Mesendoderm (in vitro differentiated cells): ENCODE measurements around the gene TMEM250.
A peak's percentile ranks its signal among the peaks of the same experiment; 100 is the strongest.

Source experiments
- DNase-seq: peaks from one replicate; pipeline ENCODE4 v3.0.0; 2013
- H2AK5ac ChIP-seq: 2 replicates; pipeline ENCODE4 v1.6.1; 2013; ENCODE audit warnings: low read length, inconsistent platforms
- H2BK120ac ChIP-seq: 2 replicates; pipeline ENCODE4 v1.6.1; 2013; ENCODE audit warnings: low read depth, mild to moderate bottlenecking, low read length, moderate library complexity, mixed read lengths
- H2BK15ac ChIP-seq: replicated peaks from 2 replicates; pipeline ENCODE4 v1.6.1; 2013; ENCODE audit warnings: low read depth, mild to moderate bottlenecking, moderate library complexity
- H2BK5ac ChIP-seq: 2 replicates; pipeline ENCODE4 v1.6.1; 2013; ENCODE audit warnings: low read length, inconsistent platforms
- H3K18ac ChIP-seq: 2 replicates; pipeline ENCODE4 v1.6.1; 2013; ENCODE audit warnings: mild to moderate bottlenecking, low read length, mixed read lengths
- H3K23ac ChIP-seq: one replicate; pipeline ENCODE4 v1.6.1; 2013; ENCODE audit warnings: low read length
- H3K27ac ChIP-seq: 2 replicates; pipeline ENCODE4 v1.5.1; 2013; ENCODE audit warnings: low read depth, mild to moderate bottlenecking, inconsistent platforms, low read length, moderate library complexity
- H3K27me3 ChIP-seq: 2 replicates; pipeline ENCODE4 v1.6.1; 2013; ENCODE audit warnings: low read length, control low read depth, mild to moderate bottlenecking, inconsistent platforms; ENCODE audit not compliant: insufficient read depth, poor library complexity
- H3K36me3 ChIP-seq: 2 replicates; pipeline ENCODE4 v1.6.1; 2013; ENCODE audit warnings: low read length, inconsistent platforms; ENCODE audit not compliant: control insufficient read depth, insufficient read depth
- H3K4ac ChIP-seq: one replicate; pipeline ENCODE4 v1.6.1; 2013; ENCODE audit warnings: low read depth, mild to moderate bottlenecking, low read length, moderate library complexity
- H3K4me1 ChIP-seq: 2 replicates; pipeline ENCODE4 v1.6.1; 2013; ENCODE audit warnings: low read depth, low read length, inconsistent platforms; ENCODE audit not compliant: control insufficient read depth
- H3K4me2 ChIP-seq: 2 replicates; pipeline ENCODE4 v1.6.1; 2013; ENCODE audit warnings: low read length
- H3K4me3 ChIP-seq: 2 replicates; pipeline ENCODE4 v1.5.1; 2013; ENCODE audit warnings: mild to moderate bottlenecking, low read length
- H3K56ac ChIP-seq: one replicate; pipeline ENCODE4 v1.6.1; 2013; ENCODE audit warnings: low read length
- H3K79me1 ChIP-seq: 2 replicates; pipeline ENCODE4 v1.6.1; 2013; ENCODE audit warnings: low read length, inconsistent platforms
- H3K79me2 ChIP-seq: 2 replicates; pipeline ENCODE4 v1.6.1; 2013; ENCODE audit warnings: mild to moderate bottlenecking, low read length; ENCODE audit not compliant: control insufficient read depth, insufficient read depth
- H3K9ac ChIP-seq: 2 replicates; pipeline ENCODE4 v1.6.1; 2013; ENCODE audit warnings: low read length, inconsistent platforms
- H4K5ac ChIP-seq: one replicate; pipeline ENCODE4 v1.6.1; 2013; ENCODE audit warnings: low read length
- H4K8ac ChIP-seq: one replicate; pipeline ENCODE4 v1.6.1; 2013; ENCODE audit warnings: low read depth, mild to moderate bottlenecking, control low read depth, low read length, moderate library complexity
- WGBS: extraction: QIAGEN DNeasy Blood & Tissue Kit; methylation state at CpG from one replicate; pipeline ENCODE4 v1.1.7; 2013; ENCODE audit warnings: low lambda C conversion rate, missing lambda C conversion rate; ENCODE audit not compliant: insufficient coverage; ENCODE audit errors: extremely low coverage; 5-methylcytosine and 5-hydroxymethylcytosine counted together

Gene TMEM250

GRCh38 chr9:136075881-136076678 lies 42.6 kb downstream of the TMEM250 start:
- H3K36me3 ChIP-seq, result no peaks in the 10 kb centered on the region
- no peak overlapping the region for H4K5ac ChIP-seq
- H3K23ac ChIP-seq, result no peak overlapping the region
- H3K79me1 ChIP-seq, result no peaks in the 10 kb centered on the region
- H2BK120ac ChIP-seq, result no peak overlapping the region
- H3K4me3 ChIP-seq, result no peak overlapping the region
- no peak overlapping the region for H2BK15ac ChIP-seq
- WGBS, result no CpG with 5 or more reads among the region's 26 CpGs
- H2BK5ac ChIP-seq, result no peak overlapping the region
- H3K4me2 ChIP-seq, result no peak overlapping the region
- no peak overlapping the region for H3K4ac ChIP-seq
- no peak overlapping the region for H3K18ac ChIP-seq
- H3K27me3 ChIP-seq, result no peaks in the 10 kb centered on the region
- no peak overlapping the region for H4K8ac ChIP-seq
- H2AK5ac ChIP-seq, result no peak overlapping the region
- no peak overlapping the region for H3K56ac ChIP-seq
- no peak overlapping the region for H3K9ac ChIP-seq
- no peak overlapping the region for H3K27ac ChIP-seq
- DNase-seq, result no peak
- no peaks in the 10 kb centered on the region for H3K4me1 ChIP-seq
- H3K79me2 ChIP-seq, result no peaks in the 10 kb centered on the region

- Histone ChIP-seq H2AK5ac (no peak overlapping the region), H2BK120ac (no peak overlapping the region), H3K56ac (peak overlapping the region; percentile 15), H3K4ac (no peak overlapping the region), H3K4me2 (no peak overlapping the region), H3K4me1 (no peaks in the 10 kb centered on the region), H3K18ac (no peak overlapping the region), H3K4me3 (no peak overlapping the region), H3K79me2 (no peaks in the 10 kb centered on the region), H3K23ac (no peak overlapping the region), H3K79me1 (no peaks in the 10 kb centered on the region), H3K27ac (no peak overlapping the region), H3K36me3 (no peaks in the 10 kb centered on the region), H4K5ac (no peak overlapping the region), H4K8ac (no peak overlapping the region), H2BK5ac (no peak overlapping the region), H3K27me3 (no peaks in the 10 kb centered on the region), H3K9ac (no peak overlapping the region), H2BK15ac (no peak overlapping the region)
- DNase-seq, result no peak
- WGBS, result no CpG with 5 or more reads among the region's 35 CpGs
Measured at GRCh38 chr9:136075134-136075841, 43.4 kb downstream of the TMEM250 start.

GRCh38 chr9:136074706-136075105 lies 44.0 kb downstream of the TMEM250 start:
- H3K27ac ChIP-seq, result no peak overlapping the region
- H3K56ac ChIP-seq, result peak overlapping the region; percentile 15
- H4K5ac ChIP-seq, result no peak overlapping the region
- no peak overlapping the region for H2BK5ac ChIP-seq
- no peak overlapping the region for H2BK120ac ChIP-seq
- H3K4me2 ChIP-seq, result no peak overlapping the region
- no peak overlapping the region for H4K8ac ChIP-seq
- no peaks in the 10 kb centered on the region for H3K79me2 ChIP-seq
- no CpG with 5 or more reads among the region's 28 CpGs for WGBS
- H3K27me3 ChIP-seq, result no peaks in the 10 kb centered on the region
- no peaks in the 10 kb centered on the region for H3K36me3 ChIP-seq
- no peaks in the 10 kb centered on the region for H3K79me1 ChIP-seq
- H2AK5ac ChIP-seq, result no peak overlapping the region
- DNase-seq, result no peak
- no peak overlapping the region for H3K23ac ChIP-seq
- H3K4ac ChIP-seq, result no peak overlapping the region
- no peak overlapping the region for H3K4me3 ChIP-seq
- H3K18ac ChIP-seq, result no peak overlapping the region
- no peak overlapping the region for H3K9ac ChIP-seq
- no peak overlapping the region for H2BK15ac ChIP-seq
- H3K4me1 ChIP-seq, result no peaks in the 10 kb centered on the region
